Right atrium auricular region (tissue), 2 donors: Measurements from ENCODE around the gene PPCDC. TPM values are rescaled to one million over a fixed set of nuclear protein-coding genes. Genes with fewer than 3 reads are reported as not detected.

ENCODE experiments used
- DNase-seq: peaks from one replicate; pipeline ENCODE4 v3.0.0-alpha.2; 2019; ENCODE audit warnings: low spot score
- H3K27ac ChIP-seq, 2 donors: fragments of 200-600 bp; sonication (generic); 1 replicate in 1 of 2; 2 replicates in 1 of 2; pipeline ENCODE4 v1.5.1; 2016 to 2019
- H3K27me3 ChIP-seq, 2 donors: fragments of 200-600 bp; sonication (generic); one replicate each; pipeline versions ENCODE4 v1.5.1 to v1.6.0; 2017 to 2019
- H3K36me3 ChIP-seq: fragments of 200-600 bp; sonication (generic); one replicate; pipeline ENCODE4 v1.5.1; 2016
- H3K4me1 ChIP-seq, 2 donors: fragments of 200-600 bp; sonication (generic); one replicate each; pipeline versions ENCODE4 v1.5.1 to v1.6.0; 2017 to 2019
- H3K4me3 ChIP-seq, 2 donors: fragments of 200-600 bp; sonication (generic); 1 replicate in 1 of 2; 2 replicates in 1 of 2; pipeline ENCODE4 v1.5.1; 2017 to 2019; ENCODE audit warnings: mild to moderate bottlenecking in 1 of 2, moderate library complexity in 1 of 2
- H3K9me3 ChIP-seq, 2 donors: fragments of 200-600 bp; sonication (generic); one replicate each; pipeline ENCODE4 v1.5.1; 2019
- CTCF ChIP-seq, 2 donors: fragments of 200-600 bp; sonication (generic); IDR thresholded peaks; one replicate each; pipeline ENCODE4 v1.5.1; 2019; ENCODE audit warnings: antibody characterized with exemption in 2 of 2
- total RNA-seq, 2 donors: library from RNA; depleted of rRNA; stranded (reverse); fragments of >200 nt; gene quantifications; one replicate each; pipeline ENCODE4 v1.1.0, GENCODE V29; 2016

The PPCDC gene
- total RNA-seq, 2 donors from 2014 or later = 10.6 to 11.5 TPM

- no peaks in the 10 kb centered on the region for H3K36me3 ChIP-seq
- no peaks in the 10 kb centered on the region for H3K27me3 ChIP-seq
- H3K4me1 ChIP-seq = no peaks in the 10 kb centered on the region
- H3K9me3 ChIP-seq = no peaks in the 10 kb centered on the region
- TF ChIP-seq CTCF (IDR thresholded peaks at IDR 0.05) = no peak
- H3K27ac ChIP-seq = no peak overlapping the region
- DNase-seq = no peak
- H3K4me3 ChIP-seq = no peak overlapping the region
Observed at GRCh38 chr15:75008629-75009326, 14.6 kb upstream of the PPCDC start.

GRCh38 chr15:75016431-75016830, 7.0 kb upstream of the PPCDC start:
- Histone ChIP-seq H3K9me3 (no peaks in the 10 kb centered on the region), H3K4me3 (no peak overlapping the region), H3K36me3 (no peaks in the 10 kb centered on the region), H3K27ac (no peak overlapping the region), H3K4me1 (no peaks in the 10 kb centered on the region), H3K27me3 (no peaks in the 10 kb centered on the region)
- no peak for TF ChIP-seq CTCF (IDR thresholded peaks at IDR 0.05)
- DNase-seq = no peak

GRCh38 chr15:75019916-75020315, 3.5 kb upstream of the PPCDC start:
- H3K4me3 ChIP-seq = no peak overlapping the region
- TF ChIP-seq CTCF (IDR thresholded peaks at IDR 0.05) = no peak
- H3K4me1 ChIP-seq = peaks cover 0 to 12% of the 10 kb centered on the region in 2 donors
- H3K27me3 ChIP-seq = no peaks in the 10 kb centered on the region
- H3K9me3 ChIP-seq = no peaks in the 10 kb centered on the region
- H3K36me3 ChIP-seq = no peaks in the 10 kb centered on the region
- DNase-seq = no peak
- no peak overlapping the region for H3K27ac ChIP-seq

GRCh38 chr15:75021341-75021740, 2.0 kb upstream of the PPCDC start:
- Histone ChIP-seq H3K4me3 (no peak overlapping the region), H3K36me3 (no peaks in the 10 kb centered on the region), H3K4me1 (peaks cover 0 to 14% of the 10 kb centered on the region in 2 donors), H3K27me3 (no peaks in the 10 kb centered on the region), H3K27ac (no peak overlapping the region), H3K9me3 (no peaks in the 10 kb centered on the region)
- no peak for TF ChIP-seq CTCF (IDR thresholded peaks at IDR 0.05)
- DNase-seq = no peak

GRCh38 chr15:75022783-75023180, 608 bp upstream of the PPCDC start:
- H3K27me3 ChIP-seq = no peaks in the 10 kb centered on the region
- TF ChIP-seq CTCF (IDR thresholded peaks at IDR 0.05) = no peak
- no peak overlapping the region for H3K27ac ChIP-seq
- H3K4me3 ChIP-seq = no peak overlapping the region
- H3K4me1 ChIP-seq = peaks cover 0 to 14% of the 10 kb centered on the region in 2 donors
- DNase-seq = no peak
- H3K9me3 ChIP-seq = no peaks in the 10 kb centered on the region
- no peaks in the 10 kb centered on the region for H3K36me3 ChIP-seq
